ENCODE data around the gene CEP104.

DNA sequence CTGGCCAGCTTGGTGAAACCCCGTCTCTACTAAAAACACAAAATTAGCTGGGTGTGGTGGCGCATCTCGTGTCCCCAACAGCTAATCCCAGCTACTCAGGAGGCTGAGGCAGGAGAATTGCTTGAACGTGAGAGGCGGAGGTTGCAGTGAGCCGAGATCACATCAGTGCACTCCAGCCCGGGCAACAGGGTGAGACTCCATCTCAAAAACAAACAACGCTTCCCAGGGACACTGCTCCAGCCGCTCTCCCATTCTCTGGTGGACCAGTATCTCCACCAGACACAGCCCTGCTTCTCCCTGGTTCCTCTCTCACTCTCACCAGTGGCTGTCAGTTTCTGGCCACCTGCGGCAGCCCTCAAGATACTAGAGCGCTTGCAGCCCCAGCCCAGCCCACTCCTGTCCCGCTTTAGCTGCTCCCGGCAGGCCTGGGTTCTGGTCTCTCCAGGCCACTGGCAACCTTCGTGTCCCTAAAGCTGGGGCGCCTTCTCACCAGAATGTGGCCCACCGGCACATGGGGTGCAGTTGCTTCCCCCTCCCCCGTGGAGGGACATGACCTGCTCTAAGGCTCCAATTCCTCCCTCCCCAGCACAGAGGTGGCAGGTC lies 39.8 kb downstream of the CEP104 start:
- TF ChIP-seq, protein P1, sequence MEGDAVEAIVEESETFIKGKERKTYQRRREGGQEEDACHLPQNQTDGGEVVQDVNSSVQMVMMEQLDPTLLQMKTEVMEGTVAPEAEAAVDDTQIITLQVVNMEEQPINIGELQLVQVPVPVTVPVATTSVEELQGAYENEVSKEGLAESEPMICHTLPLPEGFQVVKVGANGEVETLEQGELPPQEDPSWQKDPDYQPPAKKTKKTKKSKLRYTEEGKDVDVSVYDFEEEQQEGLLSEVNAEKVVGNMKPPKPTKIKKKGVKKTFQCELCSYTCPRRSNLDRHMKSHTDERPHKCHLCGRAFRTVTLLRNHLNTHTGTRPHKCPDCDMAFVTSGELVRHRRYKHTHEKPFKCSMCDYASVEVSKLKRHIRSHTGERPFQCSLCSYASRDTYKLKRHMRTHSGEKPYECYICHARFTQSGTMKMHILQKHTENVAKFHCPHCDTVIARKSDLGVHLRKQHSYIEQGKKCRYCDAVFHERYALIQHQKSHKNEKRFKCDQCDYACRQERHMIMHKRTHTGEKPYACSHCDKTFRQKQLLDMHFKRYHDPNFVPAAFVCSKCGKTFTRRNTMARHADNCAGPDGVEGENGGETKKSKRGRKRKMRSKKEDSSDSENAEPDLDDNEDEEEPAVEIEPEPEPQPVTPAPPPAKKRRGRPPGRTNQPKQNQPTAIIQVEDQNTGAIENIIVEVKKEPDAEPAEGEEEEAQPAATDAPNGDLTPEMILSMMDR (IDR thresholded peaks at IDR 0.05) = no peak
- no peak for TF ChIP-seq POLR2A (IDR thresholded peaks at IDR 0.05)
